ENCODE data around the gene EMID1.
"Not testable (repeated sequence)": the region's sequence is repeated elsewhere in the genome, so short reads cannot be mapped to it uniquely, and the experiment has no call there.

The EMID1 gene

DNA sequence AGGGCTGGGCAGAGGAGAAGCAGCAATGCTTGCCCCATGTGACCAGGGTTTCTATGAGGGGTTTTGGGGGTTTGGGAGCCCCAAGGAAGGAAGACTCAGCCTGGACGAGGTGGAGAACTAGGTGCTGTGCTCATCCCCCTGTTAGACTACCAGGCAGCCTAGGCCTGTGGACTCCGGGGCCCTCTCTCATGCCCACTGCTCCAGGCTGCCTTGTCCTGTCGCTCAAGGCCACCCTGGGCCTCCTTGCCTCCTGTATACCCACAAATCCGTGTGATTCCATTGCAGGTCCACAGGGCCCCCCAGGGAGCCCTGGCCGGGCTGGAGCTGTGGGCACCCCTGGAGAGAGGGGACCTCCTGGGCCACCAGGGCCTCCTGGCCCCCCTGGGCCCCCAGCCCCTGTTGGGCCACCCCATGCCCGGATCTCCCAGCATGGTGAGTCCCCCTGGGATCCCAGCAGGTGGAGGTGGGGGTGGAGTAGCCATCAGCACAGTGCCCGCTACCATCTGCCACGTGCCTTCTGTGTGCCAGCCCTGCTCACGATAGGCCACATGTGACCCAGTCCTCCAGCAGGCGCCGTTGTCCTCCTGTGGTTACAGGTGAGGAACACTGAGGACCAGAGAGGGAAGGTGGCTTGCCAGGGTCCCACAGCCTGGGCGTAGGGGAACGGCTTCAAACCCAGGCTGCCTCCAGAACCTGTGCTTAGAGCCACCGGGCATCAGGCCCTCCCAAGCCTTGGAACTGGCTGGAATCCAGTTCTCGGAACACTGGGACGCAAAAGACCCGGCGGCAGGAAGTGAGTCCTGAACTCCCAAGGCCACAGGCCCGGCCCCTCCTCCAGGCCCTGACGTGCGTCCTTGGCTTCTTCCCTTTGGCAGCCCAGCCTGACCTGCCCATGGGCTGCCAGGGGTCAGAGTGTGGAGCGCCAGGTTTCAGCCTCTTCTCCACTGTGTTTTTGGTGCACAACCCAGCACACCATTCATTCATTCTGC lies 26.6 kb downstream of the EMID1 start:
- peak; percentile 26 for DNase-seq (ENCODE audit: low spot score)

DNA sequence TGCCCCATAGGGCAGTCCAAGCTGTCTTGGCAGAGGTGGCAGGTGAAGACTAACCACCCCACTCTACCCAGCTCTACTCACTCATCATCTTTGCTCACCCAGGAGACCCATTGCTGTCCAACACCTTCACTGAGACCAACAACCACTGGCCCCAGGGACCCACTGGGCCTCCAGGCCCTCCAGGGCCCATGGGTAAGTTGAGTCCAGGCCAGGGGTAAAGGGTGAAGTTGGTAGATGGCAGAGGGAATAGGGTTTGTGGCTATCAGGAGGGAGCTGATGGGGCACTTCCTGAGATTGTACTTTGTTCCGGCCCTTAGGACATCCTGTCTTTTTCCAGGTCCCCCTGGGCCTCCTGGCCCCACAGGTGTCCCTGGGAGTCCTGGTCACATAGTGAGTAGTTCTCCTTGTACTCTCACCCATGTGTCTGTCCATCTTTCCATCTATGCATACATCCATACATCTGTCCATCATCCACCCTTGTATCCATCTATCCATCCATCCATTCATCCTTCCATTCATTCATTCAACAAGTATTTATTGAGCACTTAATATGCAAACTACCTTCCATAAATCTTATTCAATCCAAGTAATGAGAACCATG lies 27.7 kb downstream of the EMID1 start:
- no peak for DNase-seq (ENCODE audit: low spot score)

DNA sequence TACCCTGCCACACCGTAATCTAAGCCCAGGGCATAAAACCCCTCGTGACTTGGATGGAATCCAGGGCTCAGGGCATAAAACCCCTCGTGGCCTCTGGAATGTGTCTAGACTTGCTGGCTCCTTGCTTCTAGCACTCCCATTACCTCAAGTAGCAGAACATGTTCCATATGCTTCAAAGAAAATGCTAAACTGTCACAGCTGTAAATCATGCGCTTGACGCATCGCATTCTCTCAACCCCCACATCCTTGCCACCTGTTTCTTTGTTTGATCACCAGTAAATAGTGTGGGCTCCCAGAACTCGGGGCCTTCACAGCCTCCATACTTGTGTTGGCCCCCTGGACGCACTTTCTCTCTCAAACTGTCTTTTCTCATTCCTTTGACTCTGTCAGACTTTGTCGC lies 34.8 kb downstream of the EMID1 start:
- not testable (repeated sequence) for DNase-seq (ENCODE audit: low spot score)

- DNase-seq (ENCODE audit: low spot score), result no peak
Measured at GRCh38 chr22:29243874-29244446, 38.3 kb downstream of the EMID1 start.

DNA sequence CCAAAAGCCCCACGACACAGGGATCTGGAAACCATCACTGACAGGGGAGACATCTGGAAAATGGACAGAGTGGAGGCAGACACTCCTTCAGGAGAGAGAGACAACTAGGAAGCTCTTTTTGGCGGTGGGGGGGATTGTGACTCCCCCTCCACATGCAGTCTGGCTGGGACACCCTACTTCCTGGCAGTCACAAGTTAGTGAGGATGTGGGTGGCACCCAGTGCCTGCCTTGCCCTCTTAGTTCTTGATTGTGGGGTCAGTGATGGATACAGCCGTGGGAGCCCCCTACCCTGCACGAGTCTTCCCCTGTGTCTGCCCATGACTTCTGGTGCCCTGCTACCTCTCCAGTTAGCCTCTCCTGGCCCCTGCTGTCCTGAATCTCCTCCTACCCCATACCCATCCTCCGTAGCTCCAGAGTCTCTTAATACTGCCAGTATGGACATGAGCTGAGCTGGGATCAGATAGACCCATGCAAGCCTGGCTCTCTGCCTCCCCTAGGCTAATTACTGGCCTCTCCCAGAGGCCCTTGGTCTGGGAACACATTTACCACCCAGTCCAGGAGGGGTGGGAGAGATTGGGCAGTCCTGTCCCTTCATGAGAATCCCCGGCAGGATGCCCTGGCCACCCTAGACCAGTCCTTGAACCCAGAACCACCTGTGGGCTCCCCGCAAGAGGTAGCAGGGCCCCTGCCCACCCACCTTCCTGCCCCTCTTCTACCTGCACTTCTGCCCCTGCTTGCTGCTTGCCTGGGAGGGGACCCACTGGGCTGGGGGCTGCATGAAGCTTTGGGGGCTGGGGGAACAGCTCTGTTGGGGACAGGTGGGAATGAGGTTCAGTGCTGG lies 39.3 kb downstream of the EMID1 start:
- no peak for DNase-seq (ENCODE audit: low spot score)

- no peak for DNase-seq (ENCODE audit: low spot score)
Measured at GRCh38 chr22:29245626-29246385, 40.1 kb downstream of the EMID1 start.

- DNase-seq (ENCODE audit: low spot score), result not testable (repeated sequence)
Measured at GRCh38 chr22:29247891-29248290, 42.2 kb downstream of the EMID1 start.

DNA sequence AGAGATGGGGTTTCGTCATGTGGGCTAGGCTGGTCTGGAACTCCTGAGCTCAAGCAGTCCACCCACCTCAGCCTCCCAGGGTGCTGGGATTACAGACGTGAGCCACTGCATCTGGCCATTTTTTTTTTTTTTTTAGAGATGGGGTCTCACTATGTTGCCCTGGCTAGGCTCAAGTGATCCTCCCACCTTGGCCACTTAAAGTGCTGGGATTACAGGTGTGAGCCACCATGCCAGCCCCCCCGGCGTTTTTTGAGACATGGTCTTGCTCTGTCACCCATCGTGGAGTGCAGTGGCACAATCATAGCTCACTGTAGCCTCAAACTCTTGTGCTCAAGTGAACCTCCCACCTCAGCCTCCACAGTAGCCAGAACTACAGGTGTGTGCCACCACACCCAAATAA lies 45.6 kb downstream of the EMID1 start:
- no peak for DNase-seq (ENCODE audit: low spot score)

DNA sequence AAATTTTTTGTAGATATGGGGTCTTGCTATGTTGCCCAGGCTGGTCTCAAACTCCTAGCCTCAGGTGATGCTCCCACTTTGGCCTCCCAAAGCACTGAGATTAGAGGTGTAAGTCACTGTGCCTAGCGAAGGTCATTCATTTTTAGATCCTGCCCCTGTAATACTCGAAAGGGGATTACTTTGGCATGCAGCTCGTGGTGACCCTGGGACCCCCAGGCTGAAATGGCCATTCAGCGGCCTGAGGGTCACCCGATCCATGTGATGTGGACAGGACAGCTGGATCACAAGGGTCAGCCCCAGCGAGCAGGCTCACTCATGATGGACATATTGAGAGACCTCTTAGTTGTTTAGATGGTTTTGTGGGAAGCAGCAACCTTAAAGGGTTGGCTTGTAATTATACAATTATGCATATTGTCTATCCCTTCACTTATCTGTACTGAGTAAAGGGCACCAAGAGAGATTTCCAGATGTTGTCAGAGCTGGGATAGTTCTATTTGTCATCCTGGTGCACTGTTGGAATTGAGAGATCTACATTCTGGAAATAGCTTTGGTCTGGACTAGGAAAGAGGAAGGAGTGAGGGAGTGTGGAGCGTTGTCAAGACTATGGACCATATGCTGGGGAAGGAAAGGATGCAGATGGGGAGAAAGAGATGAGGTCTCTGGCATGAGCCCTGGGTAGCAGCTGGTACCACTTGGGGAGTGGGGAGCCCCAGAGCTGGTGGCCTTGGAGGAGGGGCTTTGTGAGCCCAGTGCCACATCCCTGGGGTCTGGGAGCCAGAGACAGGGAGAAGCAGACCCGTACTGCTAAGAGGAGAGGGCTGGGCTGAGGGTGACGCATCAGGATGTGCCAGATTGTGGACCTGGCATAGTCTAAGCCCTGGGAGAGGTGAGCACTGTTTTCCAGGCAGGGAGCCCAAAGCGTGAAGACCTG lies 46.5 kb downstream of the EMID1 start:
- no peak for DNase-seq (ENCODE audit: low spot score)

GRCh38 chr22:29253561-29254285 lies 48.0 kb downstream of the EMID1 start:
- no peak for DNase-seq (ENCODE audit: low spot score)

GRCh38 chr22:29254286-29254660 lies 48.6 kb downstream of the EMID1 start:
- DNase-seq (ENCODE audit: low spot score), result no peak

DNA sequence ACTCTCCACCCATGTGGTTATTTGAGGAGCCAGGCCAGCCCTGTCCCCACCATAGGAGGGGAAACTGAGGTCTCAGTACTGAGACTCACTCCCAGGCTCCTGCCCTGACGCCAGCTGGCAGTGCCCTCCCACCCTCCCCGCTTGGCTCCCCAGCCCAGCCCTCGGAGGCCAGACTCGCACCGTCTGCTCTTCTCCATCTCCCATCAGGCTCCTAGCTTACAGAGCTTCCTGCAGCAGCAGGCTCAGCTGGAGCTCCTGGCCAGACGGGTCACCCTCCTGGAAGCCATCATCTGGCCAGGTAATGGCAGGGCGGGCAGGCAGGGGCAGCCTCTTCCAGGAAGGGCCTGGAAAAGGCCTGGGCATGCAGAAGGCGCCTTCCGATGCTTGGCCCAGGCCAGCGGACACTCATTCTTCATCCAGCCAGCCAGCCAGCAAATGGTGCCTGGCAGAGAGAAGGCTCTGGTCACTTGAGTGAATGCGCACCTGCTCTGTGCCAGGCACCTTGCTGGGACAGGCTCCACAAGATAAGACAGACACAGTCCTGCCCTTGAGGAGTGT lies 49.4 kb downstream of the EMID1 start:
- no peak for DNase-seq (ENCODE audit: low spot score)

- DNase-seq (ENCODE audit: low spot score), result no peak
Measured at GRCh38 chr22:29256606-29257325, 51.1 kb downstream of the EMID1 start.

- DNase-seq (ENCODE audit: low spot score), result no peak
Measured at GRCh38 chr22:29257751-29258181, 52.1 kb downstream of the EMID1 start.

GRCh38 chr22:29258407-29259252 lies 52.9 kb downstream of the EMID1 start:
- no peak for DNase-seq (ENCODE audit: low spot score)

DNA sequence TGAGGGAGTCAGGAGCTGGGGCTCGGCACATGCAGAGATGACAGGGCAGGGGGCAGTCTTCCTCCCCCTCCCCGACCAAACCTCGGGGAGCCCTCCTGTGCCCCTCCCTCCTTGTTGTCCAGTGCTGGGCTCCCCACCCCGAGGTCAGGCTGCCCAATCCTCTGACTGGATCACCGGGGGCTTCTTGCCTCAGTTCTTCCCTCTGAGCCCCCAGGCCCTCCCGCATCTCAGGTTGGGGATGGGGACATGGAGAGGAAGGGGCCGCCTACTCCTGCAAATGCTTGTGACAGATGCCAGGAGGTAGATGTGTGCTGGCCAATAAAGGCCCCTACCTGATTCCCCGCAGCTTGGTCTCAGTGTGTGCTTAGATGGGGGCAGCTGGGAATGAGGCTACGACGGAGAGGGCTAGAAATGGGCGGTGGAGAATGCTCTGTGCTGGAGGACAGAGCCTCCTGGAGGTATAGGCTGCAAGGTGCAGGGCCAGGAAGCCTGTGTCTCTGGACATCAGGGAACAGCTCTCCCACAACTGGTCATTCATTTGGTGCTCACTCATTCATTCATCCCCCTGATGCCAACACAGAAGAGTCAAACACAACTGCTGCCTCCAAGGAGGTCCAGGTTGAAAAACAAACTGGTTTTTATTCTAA lies 53.7 kb downstream of the EMID1 start:
- no peak for DNase-seq (ENCODE audit: low spot score)

DNA sequence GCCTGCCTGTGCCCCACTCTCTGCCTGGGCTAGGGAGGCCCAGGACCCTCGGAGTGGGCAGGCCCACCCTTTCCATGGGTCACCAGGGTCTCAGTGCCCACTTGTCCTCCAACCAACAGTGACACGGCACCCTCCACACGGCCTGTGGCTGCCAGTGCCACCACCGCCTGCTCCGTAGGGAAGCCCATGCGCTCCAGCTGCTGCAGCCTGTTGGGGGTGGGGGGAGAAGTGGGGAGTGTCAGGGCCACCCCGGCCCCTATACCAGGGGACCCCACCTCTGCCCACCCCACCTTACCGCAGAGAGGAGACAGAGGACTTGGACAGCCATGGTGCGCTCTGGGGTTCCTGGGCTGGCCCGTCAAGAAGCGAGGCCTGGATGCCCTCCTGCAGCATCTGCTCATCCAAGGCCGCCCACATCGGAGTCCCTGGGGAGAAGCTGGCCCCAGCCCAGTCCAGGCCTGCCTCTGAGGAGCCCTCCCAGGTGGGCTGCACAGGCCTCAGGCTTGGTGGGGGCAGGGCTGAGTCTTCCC lies 54.4 kb downstream of the EMID1 start:
- DNase-seq (ENCODE audit: low spot score), result no peak
